ENCODE measurements around the gene NAA35.
"Not testable (repeated sequence)": the region's sequence is repeated elsewhere in the genome, so short reads cannot be mapped to it uniquely, and the experiment has no call there.

The NAA35 gene

DNA sequence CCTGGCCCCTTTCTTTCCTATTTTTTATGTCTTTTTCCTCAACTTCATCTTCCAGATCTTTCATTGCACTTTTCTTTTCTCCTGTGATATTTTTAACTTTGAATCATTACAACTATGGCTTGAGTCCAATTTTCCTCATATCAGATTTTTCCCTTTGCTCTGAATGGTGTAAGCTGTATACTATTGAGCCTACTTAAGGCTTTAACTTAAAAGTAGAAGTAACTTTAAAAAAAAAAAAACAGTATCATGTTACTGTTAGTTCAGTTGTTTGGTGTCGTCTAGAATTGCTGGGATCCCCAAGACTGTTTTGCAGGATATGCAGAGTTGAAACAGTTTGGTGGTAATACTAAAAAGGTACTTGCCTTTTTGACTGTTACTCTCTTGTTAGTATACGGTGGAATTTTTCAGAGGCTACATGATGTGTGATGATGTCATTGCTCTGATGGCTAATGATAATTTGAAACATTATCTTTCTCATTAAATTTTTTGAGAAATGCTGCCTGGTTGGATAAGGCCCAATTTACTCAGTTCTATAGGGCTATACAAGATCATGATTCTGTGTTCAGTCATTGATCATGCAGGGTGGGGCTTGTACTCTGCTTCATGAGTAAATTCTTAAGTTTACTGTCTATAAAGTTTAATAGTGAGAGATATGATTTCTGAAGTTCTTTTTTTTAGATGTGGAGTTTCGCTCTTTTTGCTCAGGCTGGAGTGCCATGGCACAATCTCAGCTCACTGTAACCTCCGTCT is 8.8 kb downstream of the NAA35 start:
- no peak for DNase-seq

DNA sequence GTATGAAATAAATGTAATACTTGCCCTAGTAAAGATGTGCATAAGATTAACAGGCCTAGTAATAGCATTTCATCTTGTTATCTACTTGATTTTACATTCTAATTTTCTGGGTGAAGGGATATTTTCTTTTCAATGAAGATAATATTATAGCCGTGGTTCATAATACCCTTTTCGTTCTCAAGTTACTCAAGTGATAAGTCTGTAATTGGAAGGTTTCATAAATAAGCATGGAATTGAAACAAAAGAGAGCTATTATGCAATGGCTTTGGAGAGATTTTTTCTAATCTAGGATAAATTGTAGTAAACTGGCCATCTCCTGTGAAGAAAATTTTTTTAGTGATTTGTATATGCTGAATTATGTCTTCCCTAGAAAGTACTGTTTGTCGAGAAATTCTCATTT is 19.0 kb downstream of the NAA35 start:
- DNase-seq: no peak

DNA sequence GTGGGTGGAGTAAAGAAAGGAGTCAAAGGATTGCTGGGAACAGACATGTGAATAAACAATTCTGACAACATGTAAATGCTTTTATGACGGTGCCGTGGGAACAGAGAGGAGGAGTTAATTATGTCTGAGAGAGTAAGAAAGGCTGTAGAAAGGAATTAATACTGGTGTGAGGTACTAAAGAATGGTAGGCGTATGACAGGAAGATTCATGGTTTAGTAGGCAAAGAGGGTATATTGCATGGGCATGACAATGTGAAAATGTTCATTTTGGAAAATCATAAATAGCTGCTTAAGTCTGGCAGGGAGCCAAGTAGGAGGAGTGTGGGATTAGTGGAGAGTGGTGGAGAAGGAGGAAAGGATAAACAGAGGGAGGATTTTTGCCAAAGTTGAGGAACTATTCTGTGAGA is 19.7 kb downstream of the NAA35 start:
- DNase-seq: no peak

DNA sequence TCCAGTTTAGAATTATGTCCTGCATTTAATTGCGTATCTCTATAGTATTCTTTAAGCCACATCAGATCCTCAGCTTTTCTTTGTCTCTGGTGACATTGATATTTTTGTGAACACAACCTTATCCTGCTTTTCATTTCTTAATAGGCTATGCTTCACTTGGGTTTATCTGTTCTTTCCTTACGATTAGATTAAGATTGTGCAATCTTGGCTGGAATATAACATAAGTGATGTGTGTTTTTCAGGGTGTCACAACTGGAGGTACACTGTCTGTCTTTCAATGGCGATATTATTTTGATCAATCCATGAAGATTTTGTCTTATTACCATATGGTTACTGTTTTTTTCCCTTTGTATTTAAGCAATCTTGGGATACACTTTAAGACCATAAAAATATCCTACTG is 23.6 kb downstream of the NAA35 start:
- DNase-seq: no peak

DNA sequence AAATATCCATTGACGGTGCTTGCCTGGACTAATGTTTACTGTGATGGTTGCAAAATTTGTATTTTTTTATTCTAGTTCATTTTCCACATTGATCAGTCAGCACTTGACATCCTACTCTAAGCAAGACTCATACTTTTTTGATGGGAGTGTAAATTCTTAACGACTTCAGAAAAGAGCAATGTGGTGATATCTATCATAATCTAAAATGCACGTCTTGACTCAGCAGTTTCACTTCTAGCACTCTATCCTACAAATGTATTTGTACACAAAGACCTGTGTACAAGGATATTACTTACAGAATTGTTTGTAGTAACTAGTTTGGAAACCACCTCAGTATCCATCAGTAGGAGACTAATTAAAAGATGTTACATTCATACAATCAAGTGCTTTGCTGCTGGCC is 24.0 kb downstream of the NAA35 start:
- no peak for DNase-seq

DNA sequence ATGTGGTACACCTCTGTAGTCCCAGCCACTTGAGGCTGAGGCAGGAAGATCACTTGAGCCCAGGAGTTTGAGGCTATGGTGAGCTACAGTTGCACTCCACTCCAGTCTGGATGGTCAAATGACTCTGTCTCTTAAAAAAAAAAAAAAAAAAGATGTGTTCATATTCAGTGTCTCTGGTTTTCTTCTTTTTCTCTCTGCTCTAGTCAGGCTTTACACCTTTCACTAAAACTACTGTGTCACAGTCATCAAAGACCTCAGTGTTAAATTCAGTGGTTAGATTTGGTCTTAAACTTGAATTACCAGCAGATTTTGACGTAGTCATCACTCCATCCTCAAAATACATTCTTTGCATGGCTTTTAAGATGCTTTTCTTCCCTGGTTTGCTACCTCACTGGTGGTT is 28.8 kb downstream of the NAA35 start:
- DNase-seq: no peak

DNA sequence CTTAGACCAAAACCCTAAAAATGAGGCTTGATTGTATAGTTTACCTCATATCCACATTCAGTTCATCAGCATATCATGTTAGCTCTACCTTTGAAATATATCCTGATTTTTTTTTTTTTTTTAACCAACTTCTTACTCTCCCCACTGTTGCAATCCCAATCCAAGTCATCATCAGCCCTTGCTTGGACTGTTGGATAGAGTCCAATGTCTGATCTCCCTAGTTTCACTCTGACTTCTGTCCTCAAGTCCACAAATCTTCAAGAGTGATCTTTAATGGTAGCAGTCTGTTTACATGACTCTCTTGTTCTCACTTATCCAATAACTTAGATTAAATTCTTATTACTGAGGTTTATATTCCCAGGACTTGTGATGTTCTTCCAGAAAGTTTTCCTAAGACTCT is 30.8 kb downstream of the NAA35 start:
- DNase-seq: no peak

DNA sequence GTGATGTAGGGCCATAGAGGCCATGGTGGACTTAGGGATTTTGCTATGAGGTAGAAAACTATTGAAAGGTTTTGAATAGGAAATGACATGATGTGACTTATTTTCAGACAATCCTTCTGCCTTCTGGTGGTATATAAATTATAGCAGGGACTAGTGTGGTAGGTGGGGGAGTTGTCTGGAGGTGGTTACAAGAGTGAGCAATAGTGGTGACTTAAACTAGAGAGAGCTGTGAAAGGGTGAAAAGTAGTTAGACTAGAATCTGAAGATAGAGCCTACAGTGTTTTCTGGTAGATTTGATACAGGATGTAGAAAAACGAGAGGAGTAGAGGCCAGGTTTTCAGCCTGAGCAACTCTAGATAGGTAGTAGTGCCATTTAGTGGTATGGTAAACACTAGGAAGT is 32.3 kb downstream of the NAA35 start:
- DNase-seq: no peak

DNA sequence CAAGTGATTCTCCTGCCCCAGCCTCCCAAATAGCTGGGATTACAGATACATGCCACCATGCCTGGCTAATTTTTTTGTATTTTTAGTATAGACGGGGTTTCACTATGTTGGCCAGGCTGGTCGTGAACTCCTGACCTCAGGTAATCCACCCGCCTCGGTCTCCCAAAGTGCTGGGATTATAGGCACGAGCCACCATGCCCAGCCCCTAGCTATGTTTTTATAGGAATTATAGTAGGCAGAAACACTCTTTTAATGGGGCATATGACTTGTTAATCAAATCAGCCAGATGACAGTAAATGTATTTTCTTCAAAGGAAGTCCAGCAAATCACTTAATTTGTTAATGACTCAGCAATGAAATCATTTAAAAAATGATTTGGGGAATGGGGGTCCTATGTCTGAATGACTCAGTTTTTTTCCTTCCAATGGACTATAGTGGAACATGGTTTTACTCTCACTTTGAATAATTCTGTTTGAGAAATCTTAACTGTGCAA is 33.2 kb downstream of the NAA35 start:
- DNase-seq: not testable (repeated sequence)

DNA sequence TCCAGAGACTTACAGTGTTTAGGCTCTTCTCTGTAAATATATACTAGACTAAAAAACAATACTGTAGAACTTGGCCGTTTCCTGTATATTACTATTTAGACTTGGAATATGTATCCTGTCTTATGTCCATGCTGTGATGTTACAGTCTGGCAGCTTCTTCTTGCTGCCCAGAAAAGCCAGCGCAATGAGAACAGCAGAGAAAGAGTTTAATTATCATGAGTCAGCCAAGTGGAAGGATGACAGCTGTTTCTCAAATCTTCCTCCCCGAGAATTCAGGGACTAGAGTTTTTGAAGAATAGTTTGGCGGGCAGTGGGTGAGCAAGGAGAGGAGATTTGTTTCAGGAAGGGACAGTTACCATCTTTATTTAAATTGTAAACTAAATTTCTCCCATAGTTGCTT is 37.5 kb downstream of the NAA35 start:
- no peak for DNase-seq

DNA sequence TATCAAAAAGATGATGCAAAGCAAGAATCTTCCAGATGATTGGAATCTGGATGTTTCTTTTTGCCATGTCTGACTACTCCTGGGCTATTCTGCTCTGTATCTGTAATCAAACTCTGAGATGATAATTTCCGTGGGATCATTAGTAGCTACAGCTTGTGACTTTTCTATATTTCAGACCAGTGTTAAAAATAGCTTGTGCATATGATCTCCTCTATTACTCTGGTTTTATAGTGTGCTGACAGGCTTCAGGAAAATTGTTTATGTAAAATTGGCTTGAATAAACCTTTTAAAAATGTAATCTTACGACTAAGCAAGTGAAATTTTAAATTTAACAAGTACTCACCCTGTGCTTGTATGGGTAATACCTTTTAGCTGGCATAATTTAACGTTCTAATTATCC is 40.4 kb downstream of the NAA35 start:
- DNase-seq: no peak

DNA sequence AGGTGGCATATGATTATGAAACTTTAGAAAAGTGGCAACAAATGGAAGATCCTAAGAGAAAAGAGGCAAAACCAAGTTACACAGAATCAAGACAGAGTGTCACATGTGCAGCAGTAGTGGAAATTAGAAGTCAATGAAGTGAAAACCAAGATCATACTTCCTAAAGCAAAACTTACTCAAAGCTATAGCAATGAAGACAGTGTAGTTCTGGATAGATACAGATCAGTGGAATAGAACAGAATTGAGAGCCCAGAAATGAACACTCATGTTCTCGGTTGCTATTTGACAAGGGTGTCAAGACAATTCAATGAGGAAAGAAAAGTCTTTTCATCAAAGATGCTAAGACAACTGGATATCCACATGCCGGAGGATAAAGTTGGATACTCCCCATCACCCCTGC is 43.5 kb downstream of the NAA35 start:
- no peak for DNase-seq

DNA sequence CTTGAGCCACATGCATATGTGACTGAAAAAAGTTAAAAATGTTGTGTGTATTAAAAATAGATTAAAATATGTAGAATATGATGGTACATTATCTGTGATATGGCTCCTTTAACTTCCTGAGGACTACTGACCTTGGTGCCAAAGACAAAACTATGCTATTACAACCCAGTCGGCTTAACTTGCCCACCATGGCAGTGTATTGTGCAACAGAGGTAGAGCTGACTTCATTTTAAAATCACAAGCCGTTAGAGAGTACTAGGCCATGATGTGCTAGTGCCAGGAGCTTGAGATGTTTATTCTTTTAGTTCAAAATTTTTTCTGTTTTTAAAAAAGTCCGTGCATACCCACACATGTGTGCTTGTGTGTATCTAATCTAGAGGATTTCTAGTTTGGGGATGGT is 46.3 kb downstream of the NAA35 start:
- no peak for DNase-seq

DNA sequence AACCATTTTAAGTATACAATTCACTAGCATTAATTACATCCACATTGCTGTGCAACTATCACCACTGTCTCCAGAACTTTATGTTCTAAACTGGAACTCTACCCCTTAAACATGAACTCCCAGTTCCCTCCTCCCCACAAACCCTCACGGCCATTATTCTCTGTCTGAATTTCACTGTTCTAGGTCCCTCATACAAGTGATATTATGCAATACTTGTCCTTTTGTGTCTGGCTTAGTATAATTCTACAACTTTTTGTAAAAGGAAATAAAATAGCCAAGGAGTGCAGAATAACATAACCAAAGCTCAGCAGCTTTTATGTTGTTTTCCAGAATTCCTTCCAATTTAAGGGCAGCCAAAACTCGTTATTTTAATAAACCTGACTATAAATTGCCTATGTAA is 53.2 kb downstream of the NAA35 start:
- no peak for DNase-seq

DNA sequence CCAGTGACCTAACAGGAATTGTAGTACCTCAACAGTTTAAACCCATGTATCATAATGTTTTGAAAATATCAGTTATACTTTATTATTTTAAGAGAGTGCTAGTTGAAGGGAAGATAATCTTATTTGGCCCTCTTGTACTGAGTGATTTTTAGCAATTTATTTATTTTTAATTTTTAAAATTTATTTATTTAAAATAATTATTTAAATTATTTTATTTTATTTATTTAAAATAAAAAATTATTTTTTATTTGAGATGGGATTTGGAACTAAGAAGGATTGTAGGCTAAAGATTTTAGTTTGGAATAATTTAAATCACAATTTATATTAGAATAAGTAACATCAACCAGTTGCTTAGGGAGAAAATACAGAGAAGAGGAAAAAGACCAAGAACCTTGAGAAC is 54.2 kb downstream of the NAA35 start:
- DNase-seq: no peak

DNA sequence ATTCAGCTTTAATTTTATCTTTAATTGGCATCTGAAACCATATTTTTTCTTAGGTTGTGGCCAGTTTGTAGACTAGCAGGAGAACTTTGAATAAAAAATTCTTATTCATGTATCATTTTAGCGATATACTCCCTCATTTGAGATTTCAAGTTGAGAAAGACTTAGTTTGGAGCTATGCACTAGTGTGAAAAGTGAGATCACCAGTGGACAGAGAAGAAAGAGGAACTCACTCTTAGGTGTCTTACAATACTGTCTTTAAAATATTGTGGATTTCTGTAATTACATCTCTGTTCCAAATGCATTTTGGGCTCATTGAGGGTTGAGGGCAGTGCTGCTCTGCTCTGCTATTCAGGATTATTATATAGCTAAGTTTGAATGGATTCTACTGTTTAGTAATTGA is 54.7 kb downstream of the NAA35 start:
- DNase-seq: no peak

DNA sequence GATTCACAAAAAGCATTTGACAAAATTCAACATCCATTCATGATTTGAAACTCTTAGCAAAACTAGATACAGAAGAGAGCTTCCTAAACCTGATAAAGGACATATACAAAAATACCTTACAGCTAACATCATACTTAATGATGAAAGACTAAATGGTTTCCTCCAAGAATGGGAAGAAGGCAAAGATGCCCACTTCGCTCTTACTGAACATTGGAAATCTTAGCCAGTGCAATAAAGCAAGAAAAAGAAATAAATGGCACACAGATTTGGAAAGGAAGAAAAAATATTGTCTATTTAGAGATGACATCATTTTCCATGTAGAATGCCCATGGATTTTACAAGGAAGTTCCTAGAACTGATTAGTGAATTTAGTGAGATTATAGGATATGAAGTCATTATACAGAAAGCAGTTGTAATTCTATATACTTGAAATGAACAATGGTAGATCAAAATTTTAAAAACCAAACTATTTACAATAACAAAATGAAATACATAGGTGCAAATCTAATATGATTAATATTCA is 64.4 kb downstream of the NAA35 start:
- no peak for DNase-seq

DNA sequence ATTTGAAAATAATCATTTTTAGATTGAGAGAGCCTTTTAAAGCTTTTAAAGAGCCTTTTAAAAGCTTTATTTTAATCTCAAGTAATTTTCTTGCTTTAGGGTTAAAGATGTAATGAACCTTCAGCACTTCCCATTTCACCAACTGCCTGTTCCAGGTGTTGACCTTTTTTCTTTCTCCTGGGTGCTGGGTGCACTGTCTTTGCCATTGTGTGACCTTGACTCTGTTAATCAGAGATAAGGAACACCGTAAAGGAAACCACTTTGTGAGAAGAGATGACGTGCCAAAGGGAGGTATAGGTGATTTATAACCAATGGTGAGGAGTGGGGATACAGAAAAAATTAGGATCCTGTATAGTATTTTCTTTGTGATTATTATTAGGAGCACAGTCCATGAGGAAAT is 68.2 kb downstream of the NAA35 start:
- DNase-seq: no peak

DNA sequence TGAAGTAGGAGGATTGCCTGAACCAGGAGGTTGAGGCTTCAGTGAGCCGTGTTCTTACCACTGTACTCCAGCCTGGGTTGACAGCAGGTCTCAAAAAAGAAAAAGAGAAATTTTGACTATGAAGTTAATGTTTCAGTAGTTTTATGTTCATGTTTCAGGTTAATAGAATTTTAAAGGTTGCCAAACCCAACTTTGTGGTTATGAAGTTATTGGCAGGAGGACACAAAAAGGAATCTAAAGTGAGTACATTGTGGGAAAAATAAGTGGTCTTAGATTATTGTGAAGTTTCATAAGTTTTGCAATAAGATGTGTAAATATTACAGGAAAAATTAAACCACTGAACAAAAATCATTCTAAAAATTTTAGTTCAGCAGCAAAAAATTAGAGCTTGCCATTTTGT is 79.8 kb downstream of the NAA35 start:
- DNase-seq: no peak

DNA sequence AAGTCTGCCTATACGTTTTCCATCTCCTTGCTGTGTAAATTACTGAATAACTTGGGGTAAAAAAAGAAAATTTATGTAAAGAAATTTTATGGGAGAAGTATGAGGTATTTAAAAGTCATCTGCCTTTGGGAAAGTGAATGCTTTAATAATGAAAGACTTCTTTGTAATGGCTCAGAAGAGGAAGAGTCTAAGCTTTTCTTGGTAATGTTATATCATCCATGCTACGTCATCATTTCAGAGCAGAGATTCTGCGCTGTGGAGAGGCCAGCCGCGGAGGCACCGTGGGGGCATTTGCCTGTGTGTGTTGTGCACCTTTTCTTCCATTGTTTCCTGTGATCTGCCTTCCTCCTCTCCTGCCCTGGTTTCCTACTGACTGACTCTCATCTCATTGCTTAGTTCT is 80.2 kb downstream of the NAA35 start:
- DNase-seq: no peak

DNA sequence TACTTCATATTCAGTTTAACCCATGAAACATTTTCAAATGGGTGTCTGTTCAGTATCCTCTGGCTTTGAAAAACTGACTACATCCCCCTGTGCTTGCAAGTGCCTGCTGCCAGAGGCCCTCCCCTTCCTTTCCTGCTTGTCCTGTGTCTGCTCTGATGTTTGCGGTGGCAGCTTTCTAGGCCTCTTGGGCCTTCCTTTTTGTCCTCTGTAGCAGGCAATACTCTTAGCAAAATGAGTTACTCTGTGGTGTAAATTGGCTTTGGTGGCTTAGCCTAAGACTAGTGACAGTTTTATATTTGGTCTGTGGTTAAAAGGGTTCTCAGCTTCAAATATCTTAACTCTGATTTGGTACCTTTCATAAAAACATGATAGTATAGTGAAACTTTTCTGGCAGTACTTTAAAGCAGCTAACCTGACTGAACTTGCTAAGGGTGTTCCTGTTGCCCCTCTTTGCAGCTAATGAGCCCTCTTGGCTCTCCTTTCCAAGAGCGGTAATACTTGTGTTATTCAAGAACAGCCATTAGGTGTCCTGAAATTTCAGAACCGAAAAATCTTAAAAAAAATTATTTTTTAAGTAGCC is 81.8 kb downstream of the NAA35 start:
- no peak for DNase-seq

DNA sequence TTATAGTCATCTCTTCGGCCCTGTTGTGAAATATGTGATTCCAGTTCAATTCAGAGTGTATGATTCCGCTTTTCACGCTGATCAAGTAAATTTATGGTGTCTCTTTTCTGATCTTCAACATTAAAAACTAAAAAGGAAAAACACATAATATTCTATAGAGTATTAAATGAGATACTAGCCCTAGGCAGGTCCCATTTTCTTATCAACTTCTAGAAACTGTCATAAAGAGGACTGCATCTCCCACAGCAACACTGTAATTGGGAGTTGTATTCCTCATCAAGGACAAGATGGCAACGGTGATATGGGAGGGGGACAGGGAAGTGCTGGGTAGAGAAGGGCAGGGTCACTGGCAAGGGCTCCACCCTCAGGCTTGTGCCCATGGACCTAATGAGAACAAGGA is 86.8 kb downstream of the NAA35 start:
- no peak for DNase-seq

DNA sequence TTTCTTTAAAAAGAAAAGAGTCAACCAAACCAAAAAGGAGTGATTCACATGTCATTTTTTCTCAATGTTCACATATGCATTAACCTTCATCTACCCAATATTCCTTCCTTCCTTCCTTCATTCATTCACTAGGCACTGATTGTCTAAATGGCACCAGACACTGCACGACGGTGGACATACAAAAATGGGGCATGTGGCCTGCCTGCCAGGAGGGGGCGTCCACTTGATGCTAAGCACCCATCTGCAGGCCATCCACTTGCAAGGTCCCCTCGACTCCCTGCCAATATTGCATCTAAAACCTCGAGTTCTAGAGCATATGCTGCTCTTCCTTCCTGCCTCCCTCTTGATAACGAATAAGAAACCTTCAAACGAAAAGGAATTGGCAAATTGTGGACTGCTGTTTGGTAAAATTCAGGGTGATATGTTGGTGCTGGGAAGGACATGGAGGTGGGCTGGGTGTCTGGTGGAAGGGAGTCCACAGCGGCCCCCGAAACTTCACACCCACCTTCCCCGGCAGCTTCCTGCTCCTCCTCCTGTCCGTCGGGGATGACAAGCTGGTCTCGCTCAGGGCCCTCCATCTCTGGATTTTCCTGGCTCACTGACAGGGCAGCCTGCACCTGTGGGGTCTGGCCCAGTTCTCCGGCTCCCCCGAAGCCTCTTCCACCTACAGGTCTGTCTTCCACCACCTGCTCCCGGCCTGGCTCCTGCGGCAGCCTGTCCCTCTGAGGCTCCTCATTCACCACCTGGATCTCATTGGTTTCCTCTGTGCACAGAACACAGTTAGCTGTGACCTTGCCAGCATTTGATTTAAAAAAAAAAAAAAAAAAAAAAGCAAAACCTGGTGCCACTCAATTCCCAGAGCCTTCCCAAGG is 94.2 kb downstream of the NAA35 start:
- no peak for DNase-seq
